Right lobe of liver (tissue), 4 donors: Measurements from ENCODE around the gene TOMM34.

Experiments used
- POLR2A ChIP-seq: fragments of 450-650 bp; IDR thresholded peaks from one replicate; pipeline ENCODE4 v1.6.1; 2017; ENCODE audit warnings: antibody characterized with exemption, mild to moderate bottlenecking
- TF ChIP-seq, protein P1 (sequence below), 4 donors: fragments of 200-600 bp in 3 of 4; fragments of 450-650 bp in 1 of 4; IDR thresholded peaks; one replicate each; pipeline versions ENCODE4 v1.5.1 to v1.8.0; 2016 to 2022; ENCODE audit warnings: antibody characterized with exemption in 4 of 4, mild to moderate bottlenecking in 2 of 4
- donor health status: DM: no; HTN: no; CAD: no.
- donor health status: DM: no; HTN: no; CAD: no.
- donor health status: DM: no; HTN: yes; CAD: no.

DNA sequence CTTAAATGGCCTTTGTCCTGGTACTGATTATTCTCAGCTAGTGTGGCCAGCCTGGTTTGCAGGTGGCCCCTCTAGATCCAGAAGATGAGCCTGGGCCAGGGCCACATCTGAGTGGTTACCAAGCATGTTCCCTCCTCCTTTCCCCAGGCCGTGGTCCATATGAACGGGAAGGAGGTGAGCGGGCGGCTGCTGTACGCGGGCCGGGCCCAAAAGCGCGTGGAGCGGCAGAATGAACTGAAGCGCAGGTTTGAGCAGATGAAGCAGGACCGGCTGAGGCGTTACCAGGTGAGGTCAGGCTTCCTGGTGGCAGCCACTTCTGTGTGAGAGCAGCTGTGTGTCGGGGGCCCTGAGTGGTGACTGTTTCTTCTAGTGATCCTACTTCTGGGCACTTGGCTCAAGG is 38.8 kb downstream of the TOMM34 start:
- TF ChIP-seq, protein P1, sequence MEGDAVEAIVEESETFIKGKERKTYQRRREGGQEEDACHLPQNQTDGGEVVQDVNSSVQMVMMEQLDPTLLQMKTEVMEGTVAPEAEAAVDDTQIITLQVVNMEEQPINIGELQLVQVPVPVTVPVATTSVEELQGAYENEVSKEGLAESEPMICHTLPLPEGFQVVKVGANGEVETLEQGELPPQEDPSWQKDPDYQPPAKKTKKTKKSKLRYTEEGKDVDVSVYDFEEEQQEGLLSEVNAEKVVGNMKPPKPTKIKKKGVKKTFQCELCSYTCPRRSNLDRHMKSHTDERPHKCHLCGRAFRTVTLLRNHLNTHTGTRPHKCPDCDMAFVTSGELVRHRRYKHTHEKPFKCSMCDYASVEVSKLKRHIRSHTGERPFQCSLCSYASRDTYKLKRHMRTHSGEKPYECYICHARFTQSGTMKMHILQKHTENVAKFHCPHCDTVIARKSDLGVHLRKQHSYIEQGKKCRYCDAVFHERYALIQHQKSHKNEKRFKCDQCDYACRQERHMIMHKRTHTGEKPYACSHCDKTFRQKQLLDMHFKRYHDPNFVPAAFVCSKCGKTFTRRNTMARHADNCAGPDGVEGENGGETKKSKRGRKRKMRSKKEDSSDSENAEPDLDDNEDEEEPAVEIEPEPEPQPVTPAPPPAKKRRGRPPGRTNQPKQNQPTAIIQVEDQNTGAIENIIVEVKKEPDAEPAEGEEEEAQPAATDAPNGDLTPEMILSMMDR (IDR thresholded peaks at IDR 0.05), result no peak
- TF ChIP-seq POLR2A, result no peak
